ENCODE measurements around the gene CCDC102A.

CCDC102A gene

GRCh38 chr16:57517397-57518367 is 18.7 kb downstream of the CCDC102A start:
- Histone ChIP-seq H3K4me1 (ENCODE audit: control insufficient read depth, insufficient read depth, low read length) (no peaks in the 10 kb centered on the region), H3K27me3 (ENCODE audit: control insufficient read depth, insufficient read depth, low read length) (no peaks in the 10 kb centered on the region), H3K27ac (ENCODE audit: low read depth, low read length) (no peak overlapping the region), H3K9ac (ENCODE audit: low read depth, low read length) (no peak overlapping the region), H3K4me3 (ENCODE audit: low read depth, low read length) (no peak overlapping the region), H3K36me3 (ENCODE audit: control insufficient read depth, insufficient read depth, low read length) (no peaks in the 10 kb centered on the region), H3K9me3 (ENCODE audit: control insufficient read depth, insufficient read depth, low read length) (no peaks in the 10 kb centered on the region)

GRCh38 chr16:57516773-57517172 is 19.6 kb downstream of the CCDC102A start:
- no peaks in the 10 kb centered on the region for H3K36me3 ChIP-seq (ENCODE audit: control insufficient read depth, insufficient read depth, low read length)
- H3K4me1 ChIP-seq (ENCODE audit: control insufficient read depth, insufficient read depth, low read length): no peaks in the 10 kb centered on the region
- H3K27ac ChIP-seq (ENCODE audit: low read depth, low read length): no peak overlapping the region
- H3K9ac ChIP-seq (ENCODE audit: low read depth, low read length): no peak overlapping the region
- H3K9me3 ChIP-seq (ENCODE audit: control insufficient read depth, insufficient read depth, low read length): no peaks in the 10 kb centered on the region
- H3K27me3 ChIP-seq (ENCODE audit: control insufficient read depth, insufficient read depth, low read length): no peaks in the 10 kb centered on the region
- H3K4me3 ChIP-seq (ENCODE audit: low read depth, low read length): no peak overlapping the region

- no peaks in the 10 kb centered on the region for H3K27me3 ChIP-seq (ENCODE audit: control insufficient read depth, insufficient read depth, low read length)
- no peak overlapping the region for H3K4me3 ChIP-seq (ENCODE audit: low read depth, low read length)
- no peaks in the 10 kb centered on the region for H3K36me3 ChIP-seq (ENCODE audit: control insufficient read depth, insufficient read depth, low read length)
- no peaks in the 10 kb centered on the region for H3K9me3 ChIP-seq (ENCODE audit: control insufficient read depth, insufficient read depth, low read length)
- no peak overlapping the region for H3K9ac ChIP-seq (ENCODE audit: low read depth, low read length)
- H3K27ac ChIP-seq (ENCODE audit: low read depth, low read length): no peak overlapping the region
- H3K4me1 ChIP-seq (ENCODE audit: control insufficient read depth, insufficient read depth, low read length): no peaks in the 10 kb centered on the region
Observed at GRCh38 chr16:57516176-57516725, 20.1 kb downstream of the CCDC102A start.

- H3K4me3 ChIP-seq (ENCODE audit: low read depth, low read length): no peak overlapping the region
- H3K36me3 ChIP-seq (ENCODE audit: control insufficient read depth, insufficient read depth, low read length): no peaks in the 10 kb centered on the region
- no peaks in the 10 kb centered on the region for H3K27me3 ChIP-seq (ENCODE audit: control insufficient read depth, insufficient read depth, low read length)
- no peaks in the 10 kb centered on the region for H3K9me3 ChIP-seq (ENCODE audit: control insufficient read depth, insufficient read depth, low read length)
- no peak overlapping the region for H3K9ac ChIP-seq (ENCODE audit: low read depth, low read length)
- H3K4me1 ChIP-seq (ENCODE audit: control insufficient read depth, insufficient read depth, low read length): no peaks in the 10 kb centered on the region
- no peak overlapping the region for H3K27ac ChIP-seq (ENCODE audit: low read depth, low read length)
Observed at GRCh38 chr16:57514791-57515600, 21.4 kb downstream of the CCDC102A start.

DNA sequence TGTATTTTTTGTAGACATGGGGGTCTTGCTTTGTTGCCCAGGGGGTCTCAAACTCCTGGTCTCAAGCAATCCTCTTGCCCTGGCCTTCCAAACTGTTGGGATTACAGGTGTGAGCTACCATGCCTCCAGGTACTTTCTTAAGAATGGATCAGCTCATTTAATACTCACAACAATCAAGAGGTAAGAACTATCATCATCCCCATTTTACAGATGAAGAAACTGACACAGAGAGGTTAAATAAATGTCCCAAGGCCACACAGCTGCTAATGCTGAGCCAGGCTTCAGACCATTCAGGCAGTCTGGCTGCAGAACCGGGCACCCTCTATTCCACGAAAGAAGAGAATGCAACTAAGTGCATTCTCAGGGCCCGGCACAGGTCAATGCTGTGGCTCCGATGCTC is 22.0 kb downstream of the CCDC102A start:
- Histone ChIP-seq H3K9ac (ENCODE audit: low read depth, low read length) (no peak overlapping the region), H3K36me3 (ENCODE audit: control insufficient read depth, insufficient read depth, low read length) (no peaks in the 10 kb centered on the region), H3K27ac (ENCODE audit: low read depth, low read length) (no peak overlapping the region), H3K27me3 (ENCODE audit: control insufficient read depth, insufficient read depth, low read length) (no peaks in the 10 kb centered on the region), H3K4me3 (ENCODE audit: low read depth, low read length) (no peak overlapping the region), H3K9me3 (ENCODE audit: control insufficient read depth, insufficient read depth, low read length) (no peaks in the 10 kb centered on the region), H3K4me1 (ENCODE audit: control insufficient read depth, insufficient read depth, low read length) (no peaks in the 10 kb centered on the region)

- no peak overlapping the region for H3K4me3 ChIP-seq (ENCODE audit: low read depth, low read length)
- no peaks in the 10 kb centered on the region for H3K36me3 ChIP-seq (ENCODE audit: control insufficient read depth, insufficient read depth, low read length)
- no peak overlapping the region for H3K27ac ChIP-seq (ENCODE audit: low read depth, low read length)
- H3K9ac ChIP-seq (ENCODE audit: low read depth, low read length): no peak overlapping the region
- no peaks in the 10 kb centered on the region for H3K4me1 ChIP-seq (ENCODE audit: control insufficient read depth, insufficient read depth, low read length)
- H3K9me3 ChIP-seq (ENCODE audit: control insufficient read depth, insufficient read depth, low read length): no peaks in the 10 kb centered on the region
- no peaks in the 10 kb centered on the region for H3K27me3 ChIP-seq (ENCODE audit: control insufficient read depth, insufficient read depth, low read length)
Observed at GRCh38 chr16:57513371-57514102, 22.8 kb downstream of the CCDC102A start.

DNA sequence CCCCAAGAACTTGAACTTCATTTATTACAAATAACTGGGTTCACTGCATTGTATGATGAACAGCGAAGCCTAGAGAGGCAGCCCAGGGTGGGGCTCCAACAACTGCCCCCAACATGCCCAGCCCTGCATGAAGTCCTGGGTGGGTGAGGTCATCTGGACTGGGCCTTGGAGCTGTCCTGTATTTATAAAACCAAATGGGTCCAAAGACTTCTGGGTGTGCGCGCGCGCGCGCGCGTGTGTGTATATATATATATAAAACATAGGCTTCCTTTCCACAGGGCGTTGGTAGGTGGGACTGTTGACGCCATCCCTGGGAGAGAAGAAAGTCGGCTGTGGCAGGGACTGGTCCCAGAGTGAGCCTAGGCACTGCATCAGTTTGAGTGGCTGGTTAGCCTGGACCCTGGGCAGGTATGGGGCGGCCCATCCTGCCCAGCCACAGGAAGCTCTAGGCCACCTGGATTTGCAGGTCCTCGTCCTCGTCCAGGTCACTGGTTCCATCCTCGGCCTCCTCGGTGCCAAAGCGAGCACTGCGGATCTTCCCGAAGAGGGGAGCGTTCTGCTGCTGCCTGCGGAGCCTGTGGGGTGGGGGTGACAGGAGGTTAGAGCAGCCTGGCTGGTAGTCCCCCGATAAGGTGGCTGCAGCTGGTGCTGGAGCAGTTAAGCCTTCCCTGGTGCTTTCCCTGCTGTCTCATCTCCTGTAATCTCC is 23.9 kb downstream of the CCDC102A start:
- Histone ChIP-seq H3K27ac (ENCODE audit: low read depth, low read length) (no peak overlapping the region), H3K9me3 (ENCODE audit: control insufficient read depth, insufficient read depth, low read length) (no peaks in the 10 kb centered on the region), H3K9ac (ENCODE audit: low read depth, low read length) (no peak overlapping the region), H3K36me3 (ENCODE audit: control insufficient read depth, insufficient read depth, low read length) (no peaks in the 10 kb centered on the region), H3K27me3 (ENCODE audit: control insufficient read depth, insufficient read depth, low read length) (no peaks in the 10 kb centered on the region), H3K4me3 (ENCODE audit: low read depth, low read length) (no peak overlapping the region), H3K4me1 (ENCODE audit: control insufficient read depth, insufficient read depth, low read length) (peaks cover 5% of the 10 kb centered on the region)

- Histone ChIP-seq H3K4me1 (ENCODE audit: control insufficient read depth, insufficient read depth, low read length) (peaks cover 10% of the 10 kb centered on the region), H3K27ac (ENCODE audit: low read depth, low read length) (peak overlapping the region; percentile 47), H3K27me3 (ENCODE audit: control insufficient read depth, insufficient read depth, low read length) (no peaks in the 10 kb centered on the region), H3K4me3 (ENCODE audit: low read depth, low read length) (no peak overlapping the region), H3K36me3 (ENCODE audit: control insufficient read depth, insufficient read depth, low read length) (no peaks in the 10 kb centered on the region), H3K9me3 (ENCODE audit: control insufficient read depth, insufficient read depth, low read length) (no peaks in the 10 kb centered on the region), H3K9ac (ENCODE audit: low read depth, low read length) (no peak overlapping the region; the same call in 1 of the 2 replicates)
Observed at GRCh38 chr16:57510016-57510871, 26.1 kb downstream of the CCDC102A start.

DNA sequence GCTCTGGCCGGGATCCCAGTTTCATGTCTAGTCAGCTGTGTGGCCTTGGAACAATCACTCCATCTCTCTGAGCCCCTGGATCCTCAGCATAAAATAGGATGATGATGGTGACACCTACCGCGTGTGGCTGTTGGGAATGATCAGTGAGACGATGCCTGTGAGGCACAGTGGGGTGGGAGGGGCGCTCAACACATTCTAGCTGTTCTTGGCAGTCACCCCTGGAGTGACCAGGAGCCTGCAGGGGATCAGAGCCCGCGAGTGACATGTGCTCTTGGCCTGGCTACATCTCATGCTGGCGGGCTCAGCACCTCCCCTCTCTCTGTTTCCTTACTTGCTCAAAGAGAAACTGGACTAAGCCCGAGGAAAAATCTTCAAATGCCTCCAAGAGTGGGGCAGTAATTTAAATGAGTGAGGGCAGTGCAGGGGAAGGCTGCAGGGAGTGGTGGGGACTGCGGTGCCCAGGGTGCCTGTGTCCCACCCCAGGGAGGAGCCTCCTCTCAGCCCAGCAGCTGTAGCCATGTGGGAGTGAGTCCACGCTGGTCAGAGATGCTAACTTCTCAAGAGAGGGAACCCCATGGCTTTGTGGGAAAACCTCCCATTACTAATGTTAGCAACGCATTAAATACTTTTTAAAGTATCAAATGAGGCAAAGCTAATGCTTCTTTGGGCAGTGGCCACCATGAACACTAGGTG is 27.0 kb downstream of the CCDC102A start:
- H3K36me3 ChIP-seq (ENCODE audit: control insufficient read depth, insufficient read depth, low read length): no peaks in the 10 kb centered on the region
- H3K9ac ChIP-seq (ENCODE audit: low read depth, low read length): no peak overlapping the region
- H3K4me3 ChIP-seq (ENCODE audit: low read depth, low read length): no peak overlapping the region
- H3K4me1 ChIP-seq (ENCODE audit: control insufficient read depth, insufficient read depth, low read length): peaks cover 10% of the 10 kb centered on the region
- peak overlapping the region; percentile 25 for H3K27ac ChIP-seq (ENCODE audit: low read depth, low read length)
- no peaks in the 10 kb centered on the region for H3K9me3 ChIP-seq (ENCODE audit: control insufficient read depth, insufficient read depth, low read length)
- no peaks in the 10 kb centered on the region for H3K27me3 ChIP-seq (ENCODE audit: control insufficient read depth, insufficient read depth, low read length)

Measured in HUES48 (cell line).